LNCaP clone FGC (cell line): Measurements from ENCODE around the gene BHLHE23.

ENCODE experiments used
- DNase-seq: peaks from one replicate; pipeline ENCODE4 v3.0.0-alpha.2; 2011; ENCODE audit warnings: low read depth
- H3K4me3 ChIP-seq: 2 replicates; pipeline ENCODE4 v1.5.1; 2011; ENCODE audit warnings: mild to moderate bottlenecking, low read depth, low read length, control low read depth
- TF ChIP-seq, protein P1 (sequence below): IDR thresholded peaks from 2 replicates; pipeline ENCODE4 v1.5.1; 2012; ENCODE audit warnings: mild to moderate bottlenecking; ENCODE audit not compliant: control insufficient read depth, insufficient read depth; ENCODE audit errors: extremely low read depth

The BHLHE23 gene

DNA sequence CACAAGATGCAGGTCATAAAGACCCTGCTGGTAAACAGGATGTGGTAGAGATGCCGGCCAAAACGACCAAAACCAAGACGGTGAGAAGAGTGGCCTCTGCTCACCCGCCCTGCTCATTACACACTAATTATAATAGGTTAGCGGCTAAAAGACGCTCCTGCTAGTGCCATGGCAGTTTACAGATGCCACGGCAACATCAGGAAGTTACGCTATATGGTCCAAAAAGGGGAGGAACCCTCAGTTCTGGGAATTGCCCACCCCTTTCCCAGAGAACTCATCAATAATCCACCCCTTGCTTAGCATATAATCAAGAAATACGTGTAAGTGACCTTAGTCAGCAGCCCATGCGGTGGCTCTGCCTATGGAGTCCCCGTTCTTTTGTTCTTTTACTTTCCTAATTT, 17.6 kb downstream of the BHLHE23 start:
- no peak for DNase-seq
- TF ChIP-seq, protein P1, sequence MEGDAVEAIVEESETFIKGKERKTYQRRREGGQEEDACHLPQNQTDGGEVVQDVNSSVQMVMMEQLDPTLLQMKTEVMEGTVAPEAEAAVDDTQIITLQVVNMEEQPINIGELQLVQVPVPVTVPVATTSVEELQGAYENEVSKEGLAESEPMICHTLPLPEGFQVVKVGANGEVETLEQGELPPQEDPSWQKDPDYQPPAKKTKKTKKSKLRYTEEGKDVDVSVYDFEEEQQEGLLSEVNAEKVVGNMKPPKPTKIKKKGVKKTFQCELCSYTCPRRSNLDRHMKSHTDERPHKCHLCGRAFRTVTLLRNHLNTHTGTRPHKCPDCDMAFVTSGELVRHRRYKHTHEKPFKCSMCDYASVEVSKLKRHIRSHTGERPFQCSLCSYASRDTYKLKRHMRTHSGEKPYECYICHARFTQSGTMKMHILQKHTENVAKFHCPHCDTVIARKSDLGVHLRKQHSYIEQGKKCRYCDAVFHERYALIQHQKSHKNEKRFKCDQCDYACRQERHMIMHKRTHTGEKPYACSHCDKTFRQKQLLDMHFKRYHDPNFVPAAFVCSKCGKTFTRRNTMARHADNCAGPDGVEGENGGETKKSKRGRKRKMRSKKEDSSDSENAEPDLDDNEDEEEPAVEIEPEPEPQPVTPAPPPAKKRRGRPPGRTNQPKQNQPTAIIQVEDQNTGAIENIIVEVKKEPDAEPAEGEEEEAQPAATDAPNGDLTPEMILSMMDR, result no peak
- no peak overlapping the region for H3K4me3 ChIP-seq

DNA sequence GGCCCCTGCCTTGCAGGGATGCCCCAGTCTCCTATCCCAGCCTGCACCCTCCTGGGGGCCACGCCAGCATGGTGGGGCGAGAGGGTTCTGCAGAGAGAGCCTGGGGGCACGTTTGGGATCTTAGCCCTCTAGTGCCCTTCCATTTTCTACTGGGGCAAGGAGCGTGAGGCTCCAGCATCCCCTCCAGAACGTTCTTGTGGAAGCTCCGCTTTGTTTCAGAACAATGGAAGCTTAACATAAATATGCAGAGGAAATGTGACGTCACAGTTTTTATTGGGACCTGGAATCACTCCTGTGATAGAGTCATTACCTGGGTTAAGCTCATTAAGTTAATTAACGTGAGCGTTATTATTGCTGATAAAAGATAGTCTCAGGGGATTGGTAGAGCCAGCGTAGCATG, 19.6 kb downstream of the BHLHE23 start:
- TF ChIP-seq, protein P1, result no peak
- DNase-seq, result no peak
- H3K4me3 ChIP-seq, result no peak overlapping the region

DNA sequence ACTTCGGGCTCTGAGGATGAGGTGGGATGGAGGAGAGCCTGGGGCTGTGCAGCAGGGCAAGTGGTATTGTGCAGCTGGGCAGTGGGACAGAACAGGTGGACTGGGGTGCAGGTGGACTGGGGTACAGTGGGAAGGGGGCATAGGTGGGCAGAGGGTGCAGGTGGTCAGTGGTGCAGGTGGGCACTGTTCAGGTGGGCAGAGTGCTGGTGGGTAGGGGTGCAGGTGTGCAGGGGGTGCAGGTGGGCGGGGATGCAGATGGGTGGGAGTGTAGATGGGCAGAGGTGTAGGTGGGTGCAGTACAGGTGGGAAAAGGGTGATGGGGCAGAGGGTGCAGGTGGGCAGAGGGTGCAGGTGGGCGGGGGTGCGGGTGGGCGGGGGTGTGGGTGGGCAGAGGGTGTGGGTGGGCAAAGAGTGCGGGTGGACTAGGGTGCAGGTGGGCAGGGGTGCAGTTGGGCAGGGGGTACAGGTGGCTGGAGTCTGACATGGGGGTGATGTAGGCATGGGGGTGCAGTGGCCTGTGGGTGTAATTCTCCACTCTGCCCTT, 20.4 kb downstream of the BHLHE23 start:
- DNase-seq, result no peak
- TF ChIP-seq, protein P1, result no peak
- no peak overlapping the region for H3K4me3 ChIP-seq

DNA sequence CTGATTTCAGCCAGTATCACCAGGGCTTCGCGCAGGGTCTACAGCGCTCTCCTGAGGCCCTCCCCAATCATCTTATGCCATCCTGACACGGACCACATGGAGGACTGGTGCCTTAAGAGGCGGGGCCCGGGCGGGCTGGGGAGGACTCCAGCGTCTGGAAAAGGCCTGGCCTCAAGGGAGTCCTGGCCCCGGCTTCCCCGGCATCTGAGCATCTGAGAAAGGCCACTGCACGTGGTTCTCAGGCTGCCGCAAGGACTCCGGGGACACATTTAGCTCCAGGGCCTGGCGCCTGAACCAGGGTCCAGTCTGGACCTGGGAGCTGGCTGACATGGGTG, 21.4 kb downstream of the BHLHE23 start:
- TF ChIP-seq, protein P1, result no peak

DNA sequence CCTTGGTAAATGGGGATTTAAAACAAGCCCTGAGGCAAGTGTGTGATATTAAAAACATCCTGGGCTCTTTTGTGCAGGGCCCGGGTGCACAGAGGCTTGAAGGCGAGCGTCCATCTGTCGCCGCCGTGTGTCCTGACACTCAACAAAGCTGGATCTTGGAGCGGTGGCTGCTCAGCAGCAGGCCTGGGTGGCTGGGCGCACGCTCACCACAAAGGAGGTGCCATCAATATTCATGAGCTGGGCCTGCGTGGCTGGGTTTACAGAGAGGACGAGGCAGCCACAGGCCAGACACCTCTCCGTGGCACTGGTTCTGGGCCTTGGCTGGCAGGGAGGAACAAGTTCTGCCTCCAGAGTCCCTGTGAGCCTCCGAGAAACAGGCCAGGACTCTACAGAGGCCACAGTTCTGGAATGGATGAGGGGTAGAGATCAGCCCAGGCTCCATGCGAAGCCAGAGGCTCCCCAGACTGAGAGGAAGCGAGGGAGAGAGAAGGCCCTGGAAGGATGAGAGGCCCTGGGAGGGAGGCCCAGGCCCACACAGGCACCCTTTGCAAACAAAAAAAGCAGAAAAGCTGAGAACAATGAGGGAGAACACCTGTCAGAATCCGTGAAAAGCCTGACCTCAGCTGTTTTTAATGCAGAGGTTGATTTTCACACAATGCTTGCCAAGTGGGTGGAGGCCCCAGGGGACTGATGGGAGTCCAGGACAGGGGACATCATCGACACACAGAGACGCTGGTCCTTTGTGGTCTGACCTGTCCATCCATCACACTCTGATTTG, 21.9 kb downstream of the BHLHE23 start:
- no peak overlapping the region for H3K4me3 ChIP-seq
- TF ChIP-seq, protein P1, result no peak
- DNase-seq, result no peak

More for the DNA sequence above, 21.4 kb downstream of the BHLHE23 start:
- DNase-seq, result no peak
- no peak overlapping the region for H3K4me3 ChIP-seq

DNA sequence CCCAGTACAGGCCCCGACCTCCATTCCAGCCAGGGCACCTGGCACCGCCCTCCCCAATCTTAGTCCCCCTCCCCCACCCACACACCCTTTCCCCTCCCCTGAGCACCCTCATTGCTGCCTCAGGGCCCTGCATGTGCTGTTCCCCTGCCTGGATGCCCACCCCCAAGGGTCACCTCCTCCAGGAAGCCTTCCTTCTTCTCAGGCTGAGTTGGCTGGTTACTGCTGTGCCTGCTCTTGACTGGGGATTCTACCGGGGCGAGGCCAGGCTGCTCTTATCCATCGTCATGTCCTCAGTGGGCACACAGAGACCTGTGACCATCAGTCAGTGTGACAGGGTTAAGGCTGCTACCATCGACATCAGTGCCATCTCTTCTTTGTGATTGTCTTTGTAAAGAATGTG, 23.6 kb downstream of the BHLHE23 start:
- TF ChIP-seq, protein P1, result no peak
- DNase-seq, result no peak
- no peak overlapping the region for H3K4me3 ChIP-seq
